ENCODE measurements around the gene RPS21. TPM values are rescaled to one million over a fixed set of nuclear protein-coding genes. Genes with fewer than 3 reads are reported as not detected.
A peak's percentile ranks its signal among the peaks of the same experiment; 100 is the strongest.

The RPS21 gene
- total RNA-seq, 1 donor from 2014 or later, result 1,737 TPM

DNA sequence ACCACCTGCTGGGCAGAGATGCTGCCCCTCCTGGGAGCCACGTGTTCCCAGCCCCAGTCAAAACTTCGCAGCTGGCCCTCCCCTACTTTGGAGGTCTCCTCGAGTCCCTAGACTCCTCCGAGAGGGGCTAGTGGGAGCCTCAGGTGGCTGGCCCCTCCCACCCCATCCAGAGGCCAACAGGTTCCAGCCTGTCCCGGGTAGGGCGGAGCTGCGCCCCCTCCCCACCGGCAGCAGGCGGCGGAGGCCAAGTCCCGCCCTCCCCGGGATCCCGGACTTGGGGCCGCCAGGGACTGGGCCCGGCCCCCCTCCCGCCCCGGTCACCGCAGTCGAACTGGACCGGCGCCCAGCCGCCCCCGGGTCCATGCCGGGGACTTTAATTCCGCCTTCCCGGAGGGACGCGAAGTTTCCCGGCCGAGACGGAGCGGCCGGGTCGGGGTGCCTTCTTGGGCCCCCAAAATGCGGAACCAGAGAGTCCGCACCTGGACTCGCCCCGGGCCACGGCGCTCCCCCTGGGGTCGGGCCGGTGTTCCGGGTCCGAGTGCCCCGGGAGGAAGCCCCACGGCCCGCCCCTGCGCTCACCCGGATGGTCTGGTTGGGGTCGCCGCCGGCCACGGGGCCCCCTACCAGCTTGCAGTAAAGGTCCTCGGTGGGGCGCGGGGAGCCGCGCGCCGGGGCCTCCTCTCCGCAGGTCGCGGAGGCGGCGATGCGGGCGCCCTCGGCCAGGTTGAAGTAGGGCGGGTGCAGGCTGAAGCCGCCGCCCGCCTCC is 20.4 kb upstream of the RPS21 start:
- H3K27me3 ChIP-seq (ENCODE audit: control insufficient read depth, insufficient read depth, low read length), result no peaks in the 10 kb centered on the region
- H3K4me3 ChIP-seq (ENCODE audit: low read depth, low read length), result peak overlapping the region; percentile 90
- FAIRE-seq (no peak), DNase-seq (ENCODE audit: low read depth) (no peak)
- TF ChIP-seq, protein P1, sequence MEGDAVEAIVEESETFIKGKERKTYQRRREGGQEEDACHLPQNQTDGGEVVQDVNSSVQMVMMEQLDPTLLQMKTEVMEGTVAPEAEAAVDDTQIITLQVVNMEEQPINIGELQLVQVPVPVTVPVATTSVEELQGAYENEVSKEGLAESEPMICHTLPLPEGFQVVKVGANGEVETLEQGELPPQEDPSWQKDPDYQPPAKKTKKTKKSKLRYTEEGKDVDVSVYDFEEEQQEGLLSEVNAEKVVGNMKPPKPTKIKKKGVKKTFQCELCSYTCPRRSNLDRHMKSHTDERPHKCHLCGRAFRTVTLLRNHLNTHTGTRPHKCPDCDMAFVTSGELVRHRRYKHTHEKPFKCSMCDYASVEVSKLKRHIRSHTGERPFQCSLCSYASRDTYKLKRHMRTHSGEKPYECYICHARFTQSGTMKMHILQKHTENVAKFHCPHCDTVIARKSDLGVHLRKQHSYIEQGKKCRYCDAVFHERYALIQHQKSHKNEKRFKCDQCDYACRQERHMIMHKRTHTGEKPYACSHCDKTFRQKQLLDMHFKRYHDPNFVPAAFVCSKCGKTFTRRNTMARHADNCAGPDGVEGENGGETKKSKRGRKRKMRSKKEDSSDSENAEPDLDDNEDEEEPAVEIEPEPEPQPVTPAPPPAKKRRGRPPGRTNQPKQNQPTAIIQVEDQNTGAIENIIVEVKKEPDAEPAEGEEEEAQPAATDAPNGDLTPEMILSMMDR (IDR thresholded peaks at IDR 0.05; ENCODE audit: insufficient read depth, low read length, severe bottlenecking), result no peak
- H3K36me3 ChIP-seq (ENCODE audit: control insufficient read depth, insufficient read depth, low read length), result peaks cover 20% of the 10 kb centered on the region

DNA sequence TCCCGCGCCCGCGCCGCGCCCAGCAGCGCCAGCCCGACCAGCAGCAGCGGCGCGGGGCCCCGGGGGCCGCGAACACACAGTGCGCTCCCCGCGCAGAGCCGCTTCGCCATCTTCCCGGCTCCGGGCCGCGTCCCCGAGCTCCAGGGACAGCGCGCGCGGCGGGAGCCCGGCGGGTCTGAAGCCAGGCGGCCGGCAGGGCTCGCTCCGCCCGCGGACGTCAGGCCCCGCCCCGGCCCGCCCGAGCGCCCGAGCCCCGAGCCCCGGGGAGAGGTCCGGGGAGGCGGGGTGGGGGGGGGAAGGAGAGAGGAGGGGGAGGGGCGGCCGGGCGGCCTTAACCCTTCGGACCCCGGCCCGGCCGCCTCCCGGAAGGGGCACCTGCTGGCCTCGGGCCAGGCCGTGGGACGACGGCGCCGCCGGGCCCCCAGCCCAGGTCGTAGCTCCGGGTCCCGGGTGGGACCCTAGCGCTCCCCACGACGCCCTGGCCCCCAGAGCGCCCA is 19.7 kb upstream of the RPS21 start, which contains the start of gene LAMA5:
TSS of gene LAMA5 (minus strand) at position 177 of the 497 bp plus-strand sequence. CDS start at position 110, 67 bp downstream.
- peaks cover 19% of the 10 kb centered on the region for H3K36me3 ChIP-seq (ENCODE audit: control insufficient read depth, insufficient read depth, low read length)
- TF ChIP-seq, protein P1 (IDR thresholded peaks at IDR 0.05; ENCODE audit: insufficient read depth, low read length, severe bottlenecking), result no peak
- DNase-seq (ENCODE audit: low read depth) (no peak), FAIRE-seq (no peak)
- peak within 1 kb of the TSS; percentile 90 for H3K4me3 ChIP-seq (ENCODE audit: low read depth, low read length)
- H3K27me3 ChIP-seq (ENCODE audit: control insufficient read depth, insufficient read depth, low read length), result no peaks in the 10 kb centered on the region

DNA sequence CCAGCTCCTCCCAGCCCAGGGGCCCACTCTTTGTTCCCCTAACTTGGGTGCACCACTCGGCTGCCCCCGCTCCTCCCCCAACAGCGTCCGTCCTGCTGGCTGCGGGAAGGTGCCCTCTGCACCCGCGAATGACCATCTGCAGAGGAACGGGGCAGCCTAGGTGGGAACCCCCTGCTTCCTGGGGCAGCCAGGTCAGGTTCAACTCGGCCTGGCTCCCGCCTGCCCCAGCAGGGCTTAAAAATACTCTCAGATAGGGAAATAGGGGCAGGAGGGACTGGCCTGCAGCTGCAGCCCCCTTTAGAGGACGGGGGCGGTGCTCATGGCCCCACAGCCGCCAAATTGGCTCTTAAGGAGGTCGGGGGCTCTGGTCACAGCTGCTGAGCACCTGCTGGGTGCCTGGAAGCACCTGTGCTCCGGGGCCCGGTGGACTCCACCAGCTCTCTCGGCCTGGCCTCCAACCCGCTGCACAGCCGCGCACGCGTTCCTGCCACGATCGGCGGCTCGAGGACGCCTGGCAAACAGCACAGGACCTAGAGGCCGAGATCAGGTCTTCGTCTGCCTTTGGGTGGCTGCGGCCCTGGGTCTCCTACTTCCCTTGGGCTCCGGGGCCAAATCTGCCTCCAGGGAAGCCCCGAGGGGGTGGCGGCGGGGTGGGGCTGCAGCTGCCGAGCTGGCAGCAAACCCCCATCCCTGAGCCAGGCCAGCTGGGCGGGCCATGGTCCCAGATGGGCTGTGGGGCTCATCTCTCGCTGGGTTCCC is 19.1 kb upstream of the RPS21 start:
- peak overlapping the region; percentile 90 for H3K4me3 ChIP-seq (ENCODE audit: low read depth, low read length)
- TF ChIP-seq, protein P1 (IDR thresholded peaks at IDR 0.05; ENCODE audit: insufficient read depth, low read length, severe bottlenecking), result no peak
- H3K27me3 ChIP-seq (ENCODE audit: control insufficient read depth, insufficient read depth, low read length), result no peaks in the 10 kb centered on the region
- no peak for DNase-seq (ENCODE audit: low read depth)
- no peak for FAIRE-seq
- peaks cover 16% of the 10 kb centered on the region for H3K36me3 ChIP-seq (ENCODE audit: control insufficient read depth, insufficient read depth, low read length)

- Histone ChIP-seq H3K27me3 (ENCODE audit: control insufficient read depth, insufficient read depth, low read length) (no peaks in the 10 kb centered on the region), H3K4me3 (ENCODE audit: low read depth, low read length) (peak overlapping the region; percentile 18), H3K36me3 (ENCODE audit: control insufficient read depth, insufficient read depth, low read length) (peaks cover 10% of the 10 kb centered on the region)
- DNase-seq (ENCODE audit: low read depth) (no peak), FAIRE-seq (no peak)
- TF ChIP-seq, protein P1 (IDR thresholded peaks at IDR 0.05; ENCODE audit: insufficient read depth, low read length, severe bottlenecking), result no peak
Measured at GRCh38 chr20:62368392-62368975, 18.4 kb upstream of the RPS21 start.

DNA sequence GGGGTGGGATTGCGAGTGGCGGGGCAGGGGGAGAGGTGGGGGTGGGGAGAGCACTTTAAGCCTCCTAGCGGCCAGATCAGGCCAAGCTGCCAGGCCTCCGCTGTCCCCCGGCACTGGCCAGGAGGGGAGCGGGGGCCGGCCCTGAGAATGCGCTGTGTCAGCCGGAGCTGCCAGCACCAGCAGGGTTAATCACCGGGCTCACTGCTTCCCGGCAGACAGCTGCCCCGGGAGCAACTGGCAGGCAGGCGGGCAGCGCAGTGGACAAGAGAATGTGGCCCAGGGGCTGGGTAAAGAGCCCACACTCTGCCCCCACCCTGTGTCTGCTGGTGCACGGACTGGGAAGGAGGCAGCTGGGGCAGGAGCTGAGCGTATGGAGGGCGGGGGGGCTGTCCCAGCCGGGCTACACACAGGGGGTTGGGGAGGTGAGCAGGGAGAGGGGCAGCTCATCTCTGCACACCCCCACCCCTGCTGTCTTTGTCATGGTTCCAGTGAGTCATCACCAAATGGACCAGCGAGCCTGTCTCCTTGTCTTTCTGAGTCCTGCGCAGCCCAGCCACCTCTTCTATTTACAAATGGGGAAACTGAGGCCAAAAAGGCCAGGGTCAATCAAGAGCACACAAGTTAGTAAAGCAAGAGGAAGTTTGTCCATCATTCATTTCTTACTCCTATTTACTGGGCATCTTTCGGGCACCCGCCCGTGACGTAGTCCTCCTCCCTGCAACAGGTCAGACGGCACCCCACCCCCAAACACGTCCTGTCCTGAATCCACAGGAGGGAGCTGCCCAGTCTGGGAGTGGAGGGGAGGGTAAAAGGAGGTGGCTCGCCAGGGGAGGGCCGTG is 17.7 kb upstream of the RPS21 start:
- H3K36me3 ChIP-seq (ENCODE audit: control insufficient read depth, insufficient read depth, low read length), result peaks cover 7% of the 10 kb centered on the region
- TF ChIP-seq, protein P1 (IDR thresholded peaks at IDR 0.05; ENCODE audit: insufficient read depth, low read length, severe bottlenecking), result peak; percentile 34
- peak overlapping the region; percentile 18 for H3K4me3 ChIP-seq (ENCODE audit: low read depth, low read length)
- H3K27me3 ChIP-seq (ENCODE audit: control insufficient read depth, insufficient read depth, low read length), result no peaks in the 10 kb centered on the region
- FAIRE-seq, result no peak
- peak; percentile 57 for DNase-seq (ENCODE audit: low read depth)

Measured in bronchial epithelial cell (primary cell).